NCI-H187 treated with DMSO at 0.1 percent for 48 hours (cell line): Measurements from ENCODE around the gene LRRTM4.

Source experiments
- DNase-seq: peaks from one replicate; lab custom pipeline; 2025; lab: John Stamatoyannopoulos, UW

Gene LRRTM4

GRCh38 chr2:77521931-77522470 lies at the start of gene LRRTM4:
Gene LRRTM4, minus strand, starts transcription at chr2:77522376.
- no peak for DNase-seq

GRCh38 chr2:77571545-77571944 lies 49.4 kb upstream of the LRRTM4 start:
- DNase-seq = no peak

DNA sequence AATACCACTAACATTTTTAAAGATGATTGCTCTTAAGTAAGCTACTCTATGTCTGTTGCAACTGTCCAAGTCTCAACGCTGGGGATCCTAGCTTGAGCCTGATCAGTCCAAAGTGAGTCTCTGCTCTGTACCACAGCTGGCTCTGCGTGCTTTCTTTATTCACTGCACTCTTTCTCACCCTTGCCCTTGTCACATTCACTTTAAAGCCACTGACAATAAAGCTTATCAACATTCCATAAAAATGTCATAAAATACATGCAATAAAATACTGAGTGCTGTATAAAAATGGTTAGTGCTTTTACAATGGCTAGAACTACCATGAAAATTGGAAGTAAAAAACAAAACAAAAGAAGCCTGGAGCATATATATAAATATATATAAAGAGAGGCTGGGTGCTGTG lies 45.5 kb upstream of the LRRTM4 start:
- DNase-seq = no peak

DNA sequence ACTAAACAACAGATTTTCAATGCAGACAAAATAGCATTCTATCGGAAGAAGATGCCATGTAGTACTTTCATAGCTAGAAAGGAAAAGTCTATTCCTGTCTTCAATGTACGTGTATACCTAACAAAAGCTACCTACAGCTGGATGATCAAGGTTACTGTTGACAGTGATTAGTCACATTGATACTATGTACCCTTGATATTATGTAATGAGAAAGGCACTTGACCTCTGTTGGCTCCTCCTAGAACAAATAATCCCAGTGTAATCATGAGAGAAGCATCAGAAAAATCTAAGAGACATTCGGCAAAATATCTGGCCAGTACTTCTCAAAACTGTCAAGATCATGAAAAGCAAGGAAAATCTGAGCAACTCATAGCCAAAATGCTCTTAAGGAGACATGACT lies 44.4 kb upstream of the LRRTM4 start:
- DNase-seq = no peak

- DNase-seq = no peak
Measured at GRCh38 chr2:77566131-77566530, 44.0 kb upstream of the LRRTM4 start.

DNA sequence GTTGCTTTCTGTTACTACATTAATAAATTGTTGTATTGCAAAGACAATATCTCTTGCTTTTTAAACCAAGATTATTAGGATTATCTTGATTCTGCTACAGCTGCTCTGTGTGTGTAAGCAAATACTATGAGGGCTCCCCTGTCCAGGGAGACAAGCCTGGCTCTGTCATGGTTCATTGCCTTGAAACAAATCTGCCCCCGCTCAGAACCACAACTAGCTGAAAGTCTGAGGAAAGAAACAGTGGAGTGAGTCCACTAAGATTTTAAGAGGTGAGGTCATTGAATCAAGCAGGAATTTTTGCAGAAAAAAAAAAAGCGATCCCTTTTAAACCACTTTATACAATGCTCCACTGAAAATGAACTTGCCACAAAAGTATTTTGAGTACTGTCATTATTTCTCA lies 30.8 kb upstream of the LRRTM4 start:
- DNase-seq = no peak

DNA sequence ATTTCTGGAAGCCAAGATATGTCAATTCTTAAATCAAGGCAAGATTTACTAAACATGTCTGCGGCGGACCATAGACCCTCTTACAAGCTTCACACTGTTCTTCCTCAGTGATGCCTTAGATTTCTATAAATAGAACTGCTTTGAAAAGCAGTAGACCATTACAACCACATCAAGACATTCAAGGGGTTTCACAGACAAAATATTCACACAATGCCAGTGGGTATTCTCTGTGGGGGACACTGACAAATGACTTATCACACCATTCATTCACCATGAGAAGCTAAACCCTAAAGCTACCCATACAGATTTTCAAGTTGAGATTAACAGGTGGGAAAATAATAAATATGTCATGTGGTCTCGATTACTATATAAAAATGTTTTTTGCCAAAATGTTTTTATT lies 15.9 kb upstream of the LRRTM4 start:
- DNase-seq = no peak

DNA sequence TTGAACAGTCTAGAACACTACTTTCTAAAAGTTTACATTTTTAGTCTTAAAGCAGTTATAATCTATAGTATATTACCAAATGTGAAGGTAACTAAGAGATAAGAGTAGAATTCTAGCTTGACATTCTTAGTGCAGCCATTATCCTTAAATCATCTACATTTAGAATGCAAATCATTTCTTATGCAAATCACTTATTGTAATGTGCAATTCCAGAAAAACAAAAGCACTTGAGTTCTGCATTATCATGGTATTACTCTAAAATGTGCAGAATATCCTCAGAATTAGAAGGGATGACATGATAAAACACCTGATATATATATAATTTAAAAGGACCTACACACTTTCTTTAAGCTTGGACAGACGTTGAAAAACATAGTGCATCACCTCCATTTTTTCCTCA lies 712 bp upstream of the LRRTM4 start:
- no peak for DNase-seq

- DNase-seq = no peak
Measured at GRCh38 chr2:77521548-77521891, 656 bp downstream of the LRRTM4 start.

DNA sequence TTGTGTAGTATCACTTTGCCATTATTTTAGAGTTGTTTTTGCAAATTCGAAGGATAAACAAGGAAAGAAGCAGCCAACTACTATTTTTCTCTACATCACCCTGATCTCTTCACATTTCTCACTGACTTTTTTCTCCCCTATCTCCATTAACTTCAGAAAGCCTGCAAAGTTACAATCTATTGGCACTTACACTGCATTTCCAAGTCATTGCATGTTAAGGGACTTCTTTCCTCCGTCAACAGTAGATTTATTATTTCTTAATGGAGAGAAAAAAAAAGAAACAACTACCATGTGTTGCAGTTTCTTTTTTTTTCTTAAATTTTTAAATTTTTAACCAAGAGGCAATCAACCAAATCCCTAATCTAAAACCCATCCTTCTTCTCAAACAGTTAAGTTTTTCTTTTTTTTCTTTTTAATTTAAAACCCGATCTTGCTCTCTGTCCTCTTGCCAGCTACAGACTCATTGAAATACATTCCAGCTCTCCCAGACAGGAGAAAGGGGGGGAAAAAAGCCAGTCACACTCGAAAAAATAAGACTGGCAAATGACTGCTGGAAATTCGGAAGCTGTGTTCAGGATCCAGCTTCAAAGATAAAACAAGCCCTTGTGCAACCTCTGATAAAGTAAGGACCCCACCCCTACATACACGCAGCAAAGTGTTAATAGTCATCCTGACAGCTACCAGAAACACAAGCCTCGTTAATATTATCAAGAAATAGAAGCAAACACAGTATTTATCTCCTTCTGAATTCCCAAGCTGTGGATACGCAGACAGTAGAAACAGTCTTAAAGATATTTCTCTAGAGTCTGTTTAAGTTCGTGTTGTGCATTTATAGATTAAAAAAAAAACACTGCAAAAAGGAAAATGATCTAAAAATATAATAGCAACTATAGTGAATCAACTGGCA lies 1.3 kb downstream of the LRRTM4 start:
- DNase-seq = no peak

- DNase-seq = no peak
Measured at GRCh38 chr2:77519888-77520506, 2.2 kb downstream of the LRRTM4 start.

- no peak for DNase-seq
Measured at GRCh38 chr2:77519164-77519887, 2.9 kb downstream of the LRRTM4 start.

DNA sequence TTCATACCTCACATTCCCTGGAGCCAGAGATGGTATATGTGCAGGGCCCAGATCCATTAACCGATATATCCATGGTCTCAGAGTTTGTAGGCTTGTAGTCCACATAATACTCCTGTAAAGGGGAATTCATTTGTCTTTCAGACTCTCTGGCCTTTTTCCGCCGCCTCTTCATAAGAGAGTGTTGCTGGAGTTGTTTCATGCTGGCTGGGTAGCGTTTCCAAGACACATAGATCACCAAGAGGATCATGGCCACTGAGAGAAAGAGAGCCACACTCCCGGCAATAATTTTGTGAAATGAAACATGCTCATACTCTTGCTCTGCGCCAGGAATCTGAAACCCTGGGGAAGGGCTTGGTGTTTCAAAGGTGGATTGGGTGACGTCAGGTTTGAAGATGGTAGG lies 3.9 kb downstream of the LRRTM4 start:
- no peak for DNase-seq

- no peak for DNase-seq
Measured at GRCh38 chr2:77513191-77513590, 9.0 kb downstream of the LRRTM4 start.

DNA sequence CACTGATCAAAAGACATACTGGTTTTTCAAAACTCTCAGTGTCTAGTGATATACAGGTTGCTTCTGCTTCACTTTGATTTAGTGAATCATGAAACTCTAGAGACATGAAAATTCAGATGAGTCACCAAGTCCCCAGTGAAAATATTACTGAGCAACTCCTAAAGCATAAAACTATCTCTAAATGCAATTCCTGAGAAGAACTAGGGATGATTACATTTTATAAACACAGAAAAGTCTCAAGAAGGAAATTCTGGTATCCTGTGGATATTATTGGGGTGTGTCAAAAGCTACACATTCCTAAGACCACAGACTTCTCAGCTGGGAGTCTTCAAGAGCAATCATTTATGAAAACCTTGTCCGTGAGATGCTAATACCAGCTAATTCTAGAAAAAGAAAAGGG lies 9.7 kb downstream of the LRRTM4 start:
- no peak for DNase-seq

- no peak for DNase-seq
Measured at GRCh38 chr2:77508511-77508910, 13.7 kb downstream of the LRRTM4 start.

DNA sequence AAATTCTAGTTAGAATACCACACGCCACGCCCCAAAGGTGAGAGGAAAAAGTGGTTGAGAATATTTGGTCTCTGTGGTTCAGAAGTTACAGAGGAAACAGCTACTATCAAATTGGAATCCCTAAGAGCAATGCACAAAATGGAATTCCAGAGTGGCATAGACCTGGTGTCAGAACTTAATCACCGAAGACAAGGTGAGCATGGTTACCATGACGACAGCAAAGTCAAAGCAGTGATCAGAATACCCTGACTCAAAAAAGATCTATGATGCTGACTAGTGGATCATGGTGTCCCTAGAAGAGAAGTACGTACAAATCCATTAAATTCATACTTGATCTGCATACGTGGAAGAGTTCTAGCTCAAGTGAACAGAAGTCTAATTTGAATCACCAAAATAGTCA lies 14.5 kb downstream of the LRRTM4 start:
- no peak for DNase-seq

- no peak for DNase-seq
Measured at GRCh38 chr2:77488141-77488540, 34.0 kb downstream of the LRRTM4 start.

GRCh38 chr2:77487074-77487803 lies 34.9 kb downstream of the LRRTM4 start:
- DNase-seq = no peak

DNA sequence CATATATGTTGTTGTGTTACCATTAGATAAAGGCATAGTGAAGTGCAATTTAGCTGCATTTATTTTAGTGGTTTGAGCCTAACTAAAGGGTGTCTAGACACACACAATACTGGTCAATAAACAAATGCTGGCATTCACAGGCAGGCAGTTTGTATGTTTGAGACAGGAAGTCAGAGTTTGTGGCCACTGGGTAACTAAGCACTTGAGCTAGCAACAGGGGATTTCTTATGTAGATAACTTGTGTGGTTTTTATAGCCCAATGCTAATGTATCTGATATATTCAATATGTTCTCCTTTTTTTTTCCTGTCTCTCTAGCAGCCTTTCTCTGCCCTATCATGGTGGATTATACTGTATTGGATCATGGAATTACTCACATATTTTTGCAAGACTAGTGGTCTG lies 38.1 kb downstream of the LRRTM4 start:
- no peak for DNase-seq

DNA sequence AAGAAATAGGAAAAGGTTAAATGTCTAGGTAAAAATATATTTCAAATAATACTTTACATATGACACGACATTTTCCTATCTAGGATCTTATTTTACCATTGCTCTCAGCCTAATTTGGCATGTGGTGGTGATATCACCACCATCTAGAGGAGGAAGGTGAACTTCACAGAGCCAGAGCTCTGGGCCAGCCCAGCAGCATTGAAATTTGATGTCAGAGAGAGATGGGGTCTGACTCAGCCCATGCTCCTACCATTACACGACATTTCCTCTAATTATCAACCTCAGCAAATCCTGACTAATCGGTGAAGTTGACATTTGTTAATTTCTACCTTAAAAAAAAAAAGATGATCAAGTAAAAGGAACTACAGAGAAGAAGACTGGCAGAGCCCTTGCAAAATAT lies 42.3 kb downstream of the LRRTM4 start:
- DNase-seq = no peak

DNA sequence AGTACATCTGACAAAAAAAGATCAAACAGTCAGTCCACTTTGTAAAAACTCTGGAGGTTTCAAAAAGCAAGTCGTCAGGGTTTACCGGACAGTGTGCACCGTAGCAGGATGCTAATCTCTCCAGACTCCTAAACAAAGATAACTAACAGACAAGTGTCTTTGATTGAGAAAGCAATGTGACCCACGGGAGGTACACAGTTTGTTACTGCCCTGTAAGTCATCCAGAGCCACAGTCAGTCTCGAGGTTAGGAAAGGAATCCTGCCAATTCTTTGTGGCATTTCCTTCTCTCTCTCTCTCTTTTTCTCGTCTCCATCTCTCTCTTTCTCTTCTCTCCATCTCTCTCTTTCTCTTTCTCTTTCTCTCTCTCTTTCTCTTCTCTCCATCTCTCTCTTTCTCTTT lies 42.8 kb downstream of the LRRTM4 start:
- no peak for DNase-seq
